ENCODE results near the gene ARIH2. TPM values are rescaled to one million over a fixed set of nuclear protein-coding genes. Genes with fewer than 3 reads are reported as not detected.

The ARIH2 gene
- total and polyA plus RNA-seq, 2 donors (not counting 3 experiments of a cell fraction or from before 2014, with no cell fraction given): 59.7 to 85.5 TPM

GRCh38 chr3:48970586-48970985 lies 51.9 kb downstream of the ARIH2 start:
- no peak overlapping the region for H3K4me2 ChIP-seq (ENCODE audit: insufficient read depth, low read length)
- ChIA-PET CTCF (no interaction called here), POLR2A (no interaction called here)
- BruUV-seq (replicated peaks): no TSS peak
- FAIRE-seq (no peak), DNase-seq (ENCODE audit: low read depth, low spot score) (no peak)
- intact Hi-C loops (cut with micrococcal nuclease) (no loop called here), dilution Hi-C loops (cut with MboI; ENCODE audit: extremely low pct_ligation_motif_present, low sequenced_read_pairs) (no loop called here)
- peaks cover 24 to 45% of the 10 kb centered on the region in 2 experiments for H3K36me3 ChIP-seq (ENCODE audit: control insufficient read depth in 2 of 2, extremely low read depth in 1 of 2, insufficient read depth in 2 of 2, low read length in 2 of 2)
- no peak overlapping the region for H2AFZ ChIP-seq (ENCODE audit: low read depth, low read length)
- TF ChIP-seq CTCF (IDR thresholded peaks at IDR 0.05; ENCODE audit: extremely low read depth in 1 of 2, insufficient read depth in 1 of 2, low read depth in 1 of 2, low read length in 2 of 2) (no peak), MAX (IDR thresholded peaks at IDR 0.05; ENCODE audit: insufficient read depth, insufficient read length) (no peak), POLR2AphosphoS5 (IDR thresholded peaks at IDR 0.05; ENCODE audit: insufficient read depth, low read depth, low read length) (no peak), JUN (IDR thresholded peaks at IDR 0.05; ENCODE audit: borderline replicate concordance, insufficient read depth, insufficient read length, low read depth) (no peak)
- H3K27ac ChIP-seq (ENCODE audit: insufficient read depth, low read depth, low read length): no peak overlapping the region
- H3K27me3 ChIP-seq (ENCODE audit: control insufficient read depth in 2 of 2, insufficient read depth in 2 of 2, low read length in 2 of 2): no peaks in the 10 kb centered on the region
- H3K9ac ChIP-seq (replicated peaks; ENCODE audit: extremely low read depth, insufficient read depth, low read length): no peak overlapping the region
- no peak overlapping the region for H3K4me3 ChIP-seq (replicated peaks in 1 of 3; ENCODE audit: insufficient read depth in 1 of 3, low read depth in 1 of 3, low read length in 3 of 3)
- H3K4me1 ChIP-seq (ENCODE audit: control insufficient read depth, extremely low read depth, insufficient read depth, low read length): no peaks in the 10 kb centered on the region
- no peaks in the 10 kb centered on the region for H3K79me2 ChIP-seq (ENCODE audit: control insufficient read depth, insufficient read depth, low read length)
- no peaks in the 10 kb centered on the region for H4K20me1 ChIP-seq (replicated peaks; ENCODE audit: control insufficient read depth, extremely low read depth, insufficient read depth, low read length)
- H3K9me3 ChIP-seq (replicated peaks; ENCODE audit: control insufficient read depth, insufficient read depth, low read length): no peaks in the 10 kb centered on the region
- H3K9me1 ChIP-seq (replicated peaks; ENCODE audit: control insufficient read depth, extremely low read depth, insufficient read depth, low read length): no peaks in the 10 kb centered on the region

Measured in endothelial cell of umbilical vein (primary cell).